HG03039 (cell line): ENCODE data around the gene PCYT1A.
A peak's percentile ranks its signal among the peaks of the same experiment; 100 is the strongest.
"Not testable (repeated sequence)": the region's sequence is repeated elsewhere in the genome, so short reads cannot be mapped to it uniquely, and the experiment has no call there.

Experiments
- ATAC-seq: cut with Tn5 transposase; IDR thresholded peaks from one replicate; pipeline ENCODE4 v1.9.1; 2021; ENCODE audit warnings: mild to moderate bottlenecking, moderate library complexity; ENCODE audit not compliant: unreplicated experiment

PCYT1A gene

DNA sequence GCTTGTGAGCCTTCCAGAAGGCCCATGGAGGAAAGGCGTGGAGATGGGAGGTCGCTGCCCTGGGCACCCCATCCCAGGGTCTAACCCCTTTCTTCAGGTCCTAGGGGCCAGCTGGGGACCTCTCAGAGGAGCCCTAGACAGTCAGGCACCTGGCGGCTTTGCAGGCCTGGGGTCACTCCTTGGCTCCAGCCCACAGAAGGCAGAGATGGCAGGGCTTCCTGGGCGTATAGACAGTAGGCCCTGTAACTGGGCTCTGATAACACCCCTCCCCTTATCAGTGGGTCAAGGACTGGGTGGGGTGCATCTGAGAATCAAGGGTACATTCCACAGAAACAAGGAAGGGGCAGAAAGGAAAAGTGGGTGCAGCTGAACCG is 93.0 kb downstream of the PCYT1A start:
- ATAC-seq = no peak

DNA sequence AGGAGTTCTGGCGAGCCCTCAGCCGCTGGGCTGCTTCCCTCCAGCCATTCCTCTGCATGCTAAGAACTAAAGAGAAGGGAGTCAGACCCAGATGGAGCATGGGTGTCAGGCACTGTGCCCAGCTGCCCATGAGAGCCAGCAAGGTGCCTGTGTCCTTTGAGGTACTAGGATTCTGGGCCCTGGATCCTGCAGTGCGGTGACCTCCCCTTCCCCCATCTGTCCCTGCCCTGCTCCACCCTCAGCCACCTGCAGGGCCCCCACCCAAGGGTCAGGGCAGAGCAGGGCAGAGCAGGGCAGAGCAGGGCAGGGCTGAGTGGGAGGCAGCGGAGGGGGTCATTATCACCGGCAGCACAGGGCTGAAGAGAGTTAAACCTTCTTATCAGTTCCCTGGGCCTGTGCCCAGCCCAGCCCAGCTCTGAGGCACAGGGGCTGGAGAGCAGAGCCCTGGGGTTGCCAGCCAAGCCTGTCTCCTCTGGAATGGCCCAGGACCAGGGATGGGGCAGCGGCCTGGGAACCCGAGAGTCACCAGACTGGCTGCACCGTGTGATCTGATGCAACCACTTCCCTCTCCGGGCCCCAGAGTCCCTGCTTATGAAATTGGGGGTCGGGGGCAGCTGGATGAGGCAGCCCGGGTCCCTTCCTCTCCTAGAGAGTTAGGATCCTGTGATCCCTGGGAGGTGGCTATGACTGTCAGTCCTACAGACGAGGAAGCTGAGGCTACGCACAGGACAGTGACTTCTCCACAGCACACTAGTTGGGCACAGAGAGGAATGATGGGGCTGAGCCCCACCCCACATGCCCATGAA is 93.6 kb downstream of the PCYT1A start:
- no peak for ATAC-seq

DNA sequence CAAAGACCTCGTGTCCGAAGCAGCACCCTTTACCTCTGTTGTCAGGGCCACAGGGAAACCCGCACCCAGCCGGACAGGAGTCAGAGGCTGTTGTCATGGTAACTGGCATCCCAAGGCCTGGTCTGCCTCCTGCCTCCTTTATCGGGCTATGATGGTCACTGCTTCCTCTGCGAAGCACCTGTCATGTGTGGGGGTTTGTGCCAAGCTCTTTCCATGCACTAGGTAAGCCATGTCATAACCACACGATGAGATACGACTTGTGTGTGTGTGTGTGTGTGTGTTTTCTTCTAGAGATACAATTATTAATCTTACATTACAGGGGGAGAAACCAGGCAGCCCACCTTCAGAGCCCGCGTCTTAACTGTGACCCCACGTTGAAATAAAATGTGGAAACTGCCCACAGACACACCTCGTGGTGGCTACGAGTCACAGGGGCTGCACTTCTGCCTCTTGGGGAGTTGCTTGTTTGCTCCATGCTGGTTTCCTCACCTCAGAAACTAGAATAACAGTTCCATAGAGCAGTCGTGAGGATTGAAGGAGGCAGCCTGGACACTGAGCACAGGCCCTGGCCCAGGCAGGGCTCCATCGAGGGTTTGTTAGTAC is 94.3 kb downstream of the PCYT1A start:
- ATAC-seq = no peak

DNA sequence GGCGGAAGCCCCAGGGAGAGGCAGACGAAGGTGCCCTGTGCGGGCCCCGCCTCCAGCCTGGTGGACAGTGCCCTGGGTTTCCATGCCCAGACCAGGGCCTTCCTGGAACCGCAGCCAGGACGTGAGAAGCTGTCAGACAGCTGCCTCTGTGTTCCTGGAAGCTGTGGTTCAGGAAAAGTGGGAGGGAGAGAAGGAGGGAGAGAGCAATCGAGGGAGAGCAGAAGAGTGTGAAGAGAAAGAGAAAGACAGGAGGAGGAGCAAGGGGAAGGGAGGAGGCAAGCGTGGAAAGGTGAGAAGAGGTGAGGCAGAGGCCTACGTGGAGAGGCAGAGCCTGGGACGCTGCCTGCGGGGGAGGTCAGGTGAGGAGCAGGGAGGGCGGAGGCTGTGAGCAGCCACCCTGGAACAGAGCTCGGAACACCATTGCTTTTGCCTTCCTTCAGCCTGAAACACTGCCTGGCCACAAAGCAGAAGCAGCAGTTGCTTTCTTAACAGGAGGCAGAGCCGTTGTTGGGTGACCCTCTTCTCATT is 94.9 kb downstream of the PCYT1A start:
- ATAC-seq = peak; percentile 16

DNA sequence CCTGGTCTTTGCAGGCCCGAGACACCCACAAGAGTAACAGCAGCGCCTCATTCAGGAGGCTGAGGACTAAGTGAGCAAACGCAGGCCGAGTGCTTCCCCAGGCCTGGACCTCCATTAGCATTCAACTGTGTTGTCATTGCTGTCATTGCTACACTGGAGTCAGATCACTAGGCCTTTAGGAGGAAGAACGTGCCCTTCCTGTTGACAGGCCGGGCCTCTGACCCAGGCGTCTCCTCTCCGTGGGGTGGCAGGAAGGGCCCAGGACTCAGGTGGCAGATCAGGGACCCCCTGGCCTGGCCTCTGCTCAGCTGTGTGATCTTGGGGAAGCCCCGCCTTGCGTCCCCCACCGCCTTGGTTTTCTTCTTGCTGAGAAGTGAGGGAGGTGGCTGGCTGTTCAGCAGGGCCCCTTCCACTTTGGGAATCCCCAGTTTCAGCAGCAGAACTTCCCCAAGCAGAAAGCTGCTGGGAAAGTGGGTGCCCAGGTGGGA is 95.4 kb downstream of the PCYT1A start:
- ATAC-seq = peak; percentile 52

DNA sequence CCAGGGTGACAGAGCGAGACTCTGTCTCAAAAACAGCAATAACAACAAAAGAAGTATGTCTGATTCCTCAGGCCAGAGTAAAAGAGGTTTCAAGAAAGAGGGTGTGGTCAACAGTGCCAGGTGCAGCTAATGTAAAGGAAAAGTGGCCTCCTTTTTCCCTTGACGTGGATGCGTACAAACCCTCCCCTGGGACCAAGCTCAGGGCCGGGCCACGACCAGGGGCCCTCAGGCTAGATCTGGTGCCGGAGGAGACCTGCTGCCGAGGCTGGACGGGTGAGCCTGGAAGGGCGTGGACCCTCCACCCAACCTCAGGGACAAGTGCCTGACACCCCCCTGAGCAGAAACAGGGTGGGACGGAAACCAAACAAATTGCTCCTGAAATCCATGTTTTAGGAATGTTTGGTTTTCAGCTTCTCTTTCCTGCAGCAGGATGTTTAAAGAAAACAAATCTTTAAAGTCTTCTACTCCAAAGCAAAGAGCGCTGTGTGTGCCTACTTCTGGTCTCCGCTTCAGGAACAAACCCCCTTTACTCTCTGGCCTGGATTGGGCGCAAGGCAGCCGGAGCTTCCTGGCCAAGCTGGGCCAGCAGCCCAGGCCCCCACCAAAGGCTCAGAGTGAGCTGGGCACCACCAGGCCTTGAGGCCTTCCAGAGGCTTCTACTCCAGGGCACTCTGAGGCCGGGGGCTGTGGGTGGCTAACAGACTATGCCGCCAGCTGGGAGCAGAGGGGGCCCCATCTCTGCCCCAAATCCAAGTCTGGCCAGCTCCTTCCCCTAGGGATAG is 97.8 kb downstream of the PCYT1A start:
- no peak for ATAC-seq

DNA sequence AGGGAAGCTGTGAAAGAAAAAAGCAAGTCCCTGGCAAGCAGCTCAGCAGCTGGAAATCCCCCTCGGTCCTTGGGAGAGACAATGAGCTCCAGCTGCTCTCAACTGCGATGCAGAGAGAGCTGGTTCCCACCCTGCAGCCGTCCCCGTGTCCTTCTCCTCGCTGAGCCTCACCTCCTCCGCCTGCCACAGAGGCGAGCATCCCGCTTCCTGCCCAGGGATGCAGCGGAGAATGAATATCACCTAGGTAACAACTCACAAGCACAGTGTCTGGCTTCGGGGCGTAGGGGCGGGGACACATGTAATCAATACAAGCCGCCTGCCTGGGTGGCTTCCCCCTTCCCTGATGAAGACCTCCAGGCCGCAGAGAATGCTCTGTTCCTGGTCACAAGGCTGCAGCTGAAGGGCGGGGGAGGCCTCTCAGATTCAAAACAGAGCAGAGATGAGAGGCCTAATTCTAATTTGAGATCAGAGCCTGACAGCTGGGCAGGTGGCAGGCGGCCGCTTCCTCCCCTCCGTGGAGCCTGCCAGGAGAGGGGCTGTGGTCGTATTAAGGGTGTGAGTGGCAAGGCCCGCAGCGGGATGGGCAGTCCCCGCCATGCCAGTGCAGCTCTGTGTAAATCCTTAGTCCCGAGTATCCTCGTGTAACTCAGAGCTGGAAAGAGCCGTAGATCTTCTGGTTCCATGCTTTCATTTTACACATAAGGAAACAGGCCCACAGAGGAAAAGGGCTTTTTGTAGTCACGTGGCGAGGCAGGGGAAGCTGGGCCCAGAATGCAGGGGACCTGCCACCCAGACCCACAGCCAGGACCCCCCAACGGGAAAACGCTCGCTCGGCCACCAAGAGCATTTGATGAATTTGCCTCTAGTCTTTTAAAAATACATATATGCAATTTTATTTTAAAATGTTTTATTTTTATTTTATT is 100.6 kb downstream of the PCYT1A start:
- ATAC-seq = peak; percentile 32

DNA sequence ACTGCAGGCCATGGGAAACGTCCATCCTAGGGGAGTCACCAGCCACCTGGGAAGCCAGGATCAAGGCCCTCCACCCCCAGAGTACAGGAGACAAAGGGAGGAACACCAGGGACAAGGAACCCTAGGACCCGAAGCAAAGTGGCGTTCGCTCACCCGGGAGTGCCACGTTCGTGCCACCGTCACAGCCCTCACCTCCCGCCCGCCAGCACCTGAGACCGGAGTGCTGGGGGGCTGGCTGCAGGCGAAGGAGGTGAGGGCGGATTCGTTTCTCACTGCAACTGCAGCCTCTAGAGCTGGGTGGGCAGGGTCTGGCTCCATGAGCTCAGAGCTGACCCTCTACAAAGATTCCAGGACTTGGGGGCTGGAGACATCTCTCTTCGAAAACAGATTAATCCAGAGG is 102.6 kb downstream of the PCYT1A start:
- ATAC-seq = no peak

DNA sequence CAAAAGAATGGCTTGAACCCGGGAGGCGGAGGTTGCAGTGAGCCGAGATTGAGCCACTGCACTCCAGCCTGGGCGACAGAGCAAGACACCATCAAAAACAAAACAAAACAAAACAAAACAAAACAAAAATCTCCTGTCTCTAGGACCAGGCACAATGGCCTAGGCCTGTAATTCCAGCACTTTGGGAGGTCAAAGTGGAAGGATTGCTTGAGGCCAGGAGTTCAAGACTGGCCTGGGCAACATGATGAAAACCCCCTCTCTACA is 103.4 kb downstream of the PCYT1A start:
- ATAC-seq = not testable (repeated sequence)

DNA sequence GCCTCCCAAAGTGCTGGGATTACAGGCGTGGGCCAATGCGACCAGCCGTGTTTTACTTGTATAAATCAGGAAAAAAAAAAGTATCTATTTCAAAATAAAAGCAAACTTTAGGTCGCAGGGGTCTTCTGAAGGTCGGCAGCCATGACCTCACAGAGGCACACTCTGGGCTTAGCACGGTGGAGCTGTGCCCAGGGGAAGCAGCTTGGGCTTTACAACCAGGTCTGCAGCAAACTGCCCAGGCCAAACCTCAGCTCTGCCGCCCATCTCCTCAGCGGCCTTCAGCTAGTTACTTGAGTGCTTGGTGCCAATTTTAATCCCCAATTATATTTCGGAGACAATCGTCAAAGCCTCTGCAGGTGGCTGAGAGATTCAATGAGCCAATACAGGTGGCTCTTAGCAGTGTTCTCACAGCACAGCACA is 106.4 kb downstream of the PCYT1A start:
- ATAC-seq = no peak

DNA sequence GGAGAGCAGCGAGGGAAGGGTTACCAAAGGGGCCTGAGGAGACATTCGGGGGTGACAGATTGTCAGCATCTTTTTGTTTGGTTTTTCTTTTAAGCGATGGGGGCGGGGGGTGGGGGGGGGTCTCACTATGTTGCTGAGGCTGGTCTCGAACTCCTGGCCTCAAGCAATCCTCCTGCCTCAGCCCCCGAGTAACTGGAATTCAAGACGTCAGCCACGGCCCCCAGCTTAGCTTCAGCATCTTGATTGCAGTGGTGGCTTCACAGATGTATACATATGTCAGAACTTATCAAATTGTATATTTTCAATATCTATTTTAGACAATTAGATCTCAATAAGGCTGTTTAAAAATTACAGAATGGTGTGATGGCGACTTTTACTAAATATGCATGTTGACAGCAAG is 107.2 kb downstream of the PCYT1A start:
- no peak for ATAC-seq
